Cardiac muscle cell (in vitro differentiated cells and primary cell): ENCODE results near the gene LITAF. TPM values are rescaled to one million over a fixed set of nuclear protein-coding genes. Genes with fewer than 3 reads are reported as not detected.

Experiments used
- DNase-seq, 2 donors: peaks; one replicate each; pipeline versions ENCODE4 v3.0.0 to v3.0.0-alpha.2; 2010 to 2017; ENCODE audit warnings: low read depth in 1 of 2, low spot score in 1 of 2
- H3K27ac ChIP-seq: fragments of 200-600 bp; sonication (generic); 2 replicates; pipeline ENCODE4 v1.5.1; 2016
- H3K27me3 ChIP-seq: fragments of 200-600 bp; sonication (generic); 2 replicates; pipeline ENCODE4 v1.6.0; 2016; ENCODE audit warnings: control low read depth
- H3K36me3 ChIP-seq: fragments of 200-600 bp; sonication (generic); 2 replicates; pipeline ENCODE4 v1.5.1; 2016; ENCODE audit warnings: control low read depth
- H3K4me1 ChIP-seq: fragments of 200-600 bp; sonication (generic); 2 replicates; pipeline ENCODE4 v1.8.1; 2017; ENCODE audit warnings: low read depth, mild to moderate bottlenecking, mixed run types
- H3K4me3 ChIP-seq: fragments of 200-600 bp; sonication (generic); 2 replicates; pipeline ENCODE4 v1.5.1; 2016; ENCODE audit warnings: mild to moderate bottlenecking
- H3K9me3 ChIP-seq: fragments of 200-600 bp; sonication (generic); 2 replicates; pipeline ENCODE4 v1.5.1; 2017; ENCODE audit warnings: low read depth, mild to moderate bottlenecking, control low read depth
- polyA plus RNA-seq: library from polyadenylated mRNA; unstranded; fragments of >200 nt; fragmentation: Nextera tagmentation; extraction: Ambion mirVana; gene quantifications from 2 replicates; pipeline ENCODE4 v1.2.1, GENCODE V29; 2016
- total RNA-seq: library from RNA; depleted of rRNA; stranded (reverse); fragments of >200 nt; gene quantifications from 2 replicates; pipeline ENCODE4 v1.2.3, GENCODE V29; 2016
- TF ChIP-seq, protein P1 (sequence below): IDR thresholded peaks from 2 replicates; pipeline ENCODE4 v1.5.1; 2012; ENCODE audit warnings: low read depth, mild to moderate bottlenecking, low read length

The LITAF gene
- total and polyA plus RNA-seq, 2 experiments from 2014 or later: 42.1 to 43.3 TPM

DNA sequence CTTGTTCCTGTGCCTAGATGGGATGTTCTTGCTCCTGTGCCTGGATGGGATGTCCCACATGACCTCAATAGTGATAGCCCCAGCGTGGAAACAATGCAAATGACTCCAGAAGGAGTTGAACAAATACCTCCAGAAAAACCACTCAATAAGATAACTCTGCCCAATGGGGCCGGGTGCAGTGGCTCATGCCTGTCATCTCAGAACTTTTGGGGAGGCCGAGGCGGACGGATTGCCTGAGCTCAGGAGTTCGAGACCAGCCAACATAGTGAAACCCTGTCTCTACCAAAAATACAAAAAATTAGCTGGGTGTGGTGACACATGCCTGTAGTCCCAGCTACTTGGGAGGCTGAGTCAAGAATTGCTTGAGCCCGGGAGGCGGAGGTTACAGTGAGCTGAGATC, 15.2 kb upstream of the LITAF start:
- H3K4me3 ChIP-seq: no peak overlapping the region
- no peaks in the 10 kb centered on the region for H3K27me3 ChIP-seq
- H3K4me1 ChIP-seq: peaks cover 7% of the 10 kb centered on the region
- H3K36me3 ChIP-seq: no peaks in the 10 kb centered on the region
- TF ChIP-seq, protein P1, sequence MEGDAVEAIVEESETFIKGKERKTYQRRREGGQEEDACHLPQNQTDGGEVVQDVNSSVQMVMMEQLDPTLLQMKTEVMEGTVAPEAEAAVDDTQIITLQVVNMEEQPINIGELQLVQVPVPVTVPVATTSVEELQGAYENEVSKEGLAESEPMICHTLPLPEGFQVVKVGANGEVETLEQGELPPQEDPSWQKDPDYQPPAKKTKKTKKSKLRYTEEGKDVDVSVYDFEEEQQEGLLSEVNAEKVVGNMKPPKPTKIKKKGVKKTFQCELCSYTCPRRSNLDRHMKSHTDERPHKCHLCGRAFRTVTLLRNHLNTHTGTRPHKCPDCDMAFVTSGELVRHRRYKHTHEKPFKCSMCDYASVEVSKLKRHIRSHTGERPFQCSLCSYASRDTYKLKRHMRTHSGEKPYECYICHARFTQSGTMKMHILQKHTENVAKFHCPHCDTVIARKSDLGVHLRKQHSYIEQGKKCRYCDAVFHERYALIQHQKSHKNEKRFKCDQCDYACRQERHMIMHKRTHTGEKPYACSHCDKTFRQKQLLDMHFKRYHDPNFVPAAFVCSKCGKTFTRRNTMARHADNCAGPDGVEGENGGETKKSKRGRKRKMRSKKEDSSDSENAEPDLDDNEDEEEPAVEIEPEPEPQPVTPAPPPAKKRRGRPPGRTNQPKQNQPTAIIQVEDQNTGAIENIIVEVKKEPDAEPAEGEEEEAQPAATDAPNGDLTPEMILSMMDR: no peak
- H3K9me3 ChIP-seq: no peaks in the 10 kb centered on the region
- no peak overlapping the region for H3K27ac ChIP-seq
- DNase-seq: no peak

DNA sequence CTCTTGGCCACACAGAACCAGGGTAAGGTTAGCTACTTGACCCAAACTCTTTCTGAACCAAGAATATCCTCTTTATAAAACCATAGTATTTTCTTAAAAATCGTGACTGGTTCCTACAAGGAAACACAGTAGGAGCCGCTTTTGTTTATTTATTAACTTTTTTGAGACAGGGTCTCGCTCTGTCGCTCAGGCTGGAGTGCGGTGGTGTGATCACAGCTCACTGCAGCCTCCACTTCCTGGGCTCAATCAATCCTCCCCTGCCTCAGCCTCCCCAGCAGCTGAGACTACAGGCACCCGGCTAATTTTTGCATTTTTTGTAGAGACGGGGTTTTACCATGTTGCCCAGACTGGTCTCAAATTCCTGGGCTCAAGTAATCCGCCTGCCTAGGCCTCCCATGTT, 14.7 kb upstream of the LITAF start:
- H3K4me3 ChIP-seq: no peak overlapping the region
- H3K27me3 ChIP-seq: no peaks in the 10 kb centered on the region
- H3K9me3 ChIP-seq: no peaks in the 10 kb centered on the region
- H3K36me3 ChIP-seq: no peaks in the 10 kb centered on the region
- DNase-seq: no peak
- peaks cover 7% of the 10 kb centered on the region for H3K4me1 ChIP-seq
- TF ChIP-seq, protein P1: no peak
- no peak overlapping the region for H3K27ac ChIP-seq

DNA sequence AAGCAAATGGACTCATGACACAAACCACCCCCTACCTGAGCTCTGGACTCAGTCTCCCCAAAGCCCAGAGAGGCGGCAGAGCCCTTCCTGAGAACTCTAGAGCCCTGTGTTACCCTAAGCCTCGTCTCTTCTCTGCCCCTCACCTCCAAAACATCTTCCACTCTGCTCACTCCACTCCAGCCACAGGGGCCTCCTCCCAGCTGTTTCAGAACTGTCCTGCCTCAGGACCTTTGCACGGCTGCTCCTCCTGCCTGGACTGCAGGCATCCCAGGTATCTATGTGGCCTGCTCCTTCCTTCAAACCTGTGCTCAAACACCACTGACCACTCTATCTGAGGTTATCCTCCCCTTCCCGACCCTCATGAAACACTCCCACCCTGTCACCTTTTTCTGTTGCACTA, 12.9 kb upstream of the LITAF start:
- no peaks in the 10 kb centered on the region for H3K36me3 ChIP-seq
- no peak overlapping the region for H3K27ac ChIP-seq
- DNase-seq: no peak
- H3K27me3 ChIP-seq: no peaks in the 10 kb centered on the region
- H3K9me3 ChIP-seq: no peaks in the 10 kb centered on the region
- TF ChIP-seq, protein P1: no peak
- H3K4me1 ChIP-seq: peaks cover 7% of the 10 kb centered on the region
- no peak overlapping the region for H3K4me3 ChIP-seq

DNA sequence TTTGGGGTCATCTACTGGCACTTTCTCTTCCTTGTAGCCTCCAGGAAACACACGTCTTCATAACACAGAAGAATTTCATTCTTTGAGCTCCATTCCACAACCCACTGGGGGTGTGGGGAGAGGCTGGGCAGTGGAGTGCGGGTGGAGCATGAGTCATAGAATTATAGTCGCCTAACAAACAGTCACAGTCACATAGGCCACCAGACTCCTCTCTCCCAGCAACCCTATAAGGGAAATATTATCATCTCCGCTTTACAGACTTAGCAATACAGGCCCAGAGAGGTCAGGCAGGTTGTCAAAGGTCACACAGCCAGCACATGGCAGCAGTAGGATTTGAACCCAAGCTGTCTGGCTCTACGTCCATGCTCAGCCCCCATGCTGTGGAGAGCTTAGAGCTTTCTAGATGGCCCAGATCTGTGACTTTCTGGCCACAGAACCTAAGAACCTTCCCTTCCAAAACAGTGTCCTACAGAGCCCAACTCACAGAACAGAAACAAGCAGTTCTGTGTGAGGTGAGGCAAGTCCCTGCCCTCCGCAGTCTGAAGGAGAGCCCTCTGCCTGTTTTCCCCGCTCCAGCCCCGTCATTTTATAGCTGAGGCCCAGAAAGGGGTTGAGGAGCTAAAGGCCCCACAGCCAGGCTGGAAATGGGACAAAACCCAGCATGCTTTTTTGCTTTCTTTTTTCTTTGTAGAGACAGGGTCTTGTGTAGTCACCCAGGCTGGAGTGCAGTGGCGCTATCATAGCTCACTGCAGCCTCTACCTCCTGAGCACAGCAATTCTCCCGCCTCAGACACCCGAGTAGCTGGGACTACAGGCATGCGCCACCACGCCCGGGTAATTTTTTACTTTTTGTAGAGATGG, 10.7 kb upstream of the LITAF start:
- H3K27me3 ChIP-seq: no peaks in the 10 kb centered on the region
- no peak overlapping the region for H3K4me3 ChIP-seq
- no peaks in the 10 kb centered on the region for H3K36me3 ChIP-seq
- DNase-seq: peak in 1 of 2 donors; percentile 37
- no peak overlapping the region for H3K27ac ChIP-seq
- TF ChIP-seq, protein P1: no peak
- H3K4me1 ChIP-seq: no peaks in the 10 kb centered on the region
- no peaks in the 10 kb centered on the region for H3K9me3 ChIP-seq

DNA sequence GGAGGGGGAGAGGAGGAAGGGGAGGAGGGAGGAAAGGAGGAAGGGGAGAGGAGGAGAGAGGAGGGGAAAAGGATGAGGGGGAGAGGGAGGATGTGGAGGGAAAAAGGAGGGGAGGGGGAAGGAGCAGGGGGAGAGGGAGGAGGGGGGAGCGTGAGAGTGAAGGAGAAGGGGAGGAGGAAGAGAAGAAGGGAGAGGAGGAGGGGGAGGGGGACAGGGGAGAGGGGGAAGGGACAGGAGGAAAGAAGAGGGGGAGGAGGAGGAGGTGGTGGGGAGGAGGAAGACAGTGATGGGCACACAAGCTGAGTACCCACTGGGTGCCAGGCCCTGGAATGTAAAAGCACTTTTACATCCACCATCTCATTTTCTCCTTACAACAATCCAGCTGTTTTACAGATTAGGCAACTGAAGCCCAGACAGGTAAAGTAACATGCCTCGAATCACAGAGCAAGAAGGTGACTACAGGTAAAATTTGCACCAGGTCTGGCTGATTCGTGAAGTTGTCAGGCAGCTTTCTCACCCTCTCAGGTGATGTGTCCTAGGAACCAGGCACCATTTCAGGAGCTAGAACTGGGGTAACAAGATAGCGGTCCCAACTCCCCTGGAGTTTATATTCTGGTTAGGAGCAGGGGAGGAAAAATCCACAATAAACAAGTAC, 10.0 kb upstream of the LITAF start:
- TF ChIP-seq, protein P1: no peak
- H3K36me3 ChIP-seq: no peaks in the 10 kb centered on the region
- H3K27ac ChIP-seq: no peak overlapping the region
- no peak overlapping the region for H3K4me3 ChIP-seq
- no peaks in the 10 kb centered on the region for H3K27me3 ChIP-seq
- no peaks in the 10 kb centered on the region for H3K9me3 ChIP-seq
- no peak for DNase-seq
- H3K4me1 ChIP-seq: no peaks in the 10 kb centered on the region
